H1 (cell line): ENCODE data around the gene RADX. TPM values are rescaled to one million over a fixed set of nuclear protein-coding genes. Genes with fewer than 3 reads are reported as not detected.

Source experiments
- ASH2L ChIP-seq: fragments of 200-600, 300-600 bp; sonication (generic); IDR thresholded peaks from one replicate; pipeline ENCODE4 v1.7.1; 2017; ENCODE audit warnings: low read length
- CBX5 ChIP-seq: fragments of 300-800, 300-1000 bp; sonication (generic); IDR thresholded peaks from 2 replicates; pipeline ENCODE4 v1.7.1; 2016; ENCODE audit warnings: antibody characterized with exemption, low read length, low read depth
- CHD1 ChIP-seq: IDR thresholded peaks from 2 replicates; pipeline ENCODE4 v1.6.1; 2012; ENCODE audit warnings: low read depth, low read length, improper control_type of control experiment
- CTBP2 ChIP-seq: IDR thresholded peaks from 2 replicates; pipeline ENCODE4 v1.7.0; 2011; ENCODE audit warnings: borderline replicate concordance, mild to moderate bottlenecking, moderate library complexity, mixed read lengths, low read length; ENCODE audit not compliant: insufficient read depth, insufficient read length
- EGR1 ChIP-seq: IDR thresholded peaks from 2 replicates; pipeline ENCODE4 v1.6.1; 2011; ENCODE audit warnings: low read depth, low read length, borderline replicate concordance
- FOSL1 ChIP-seq: IDR thresholded peaks from 2 replicates; pipeline ENCODE4 v1.6.1; 2011; ENCODE audit warnings: mild to moderate bottlenecking, low read depth, low read length, moderate library complexity; ENCODE audit not compliant: insufficient read depth
- HDAC2 ChIP-seq, 2 experiments: fragments of 300-600 bp in 1 of 2; sonication (generic) in 1 of 2; IDR thresholded peaks; 2 replicates each; pipeline ENCODE4 v1.6.1; 2011 to 2012; ENCODE audit warnings: low read depth in 2 of 2, low read length in 2 of 2, mild to moderate bottlenecking in 2 of 2, moderate library complexity in 2 of 2, borderline replicate concordance in 1 of 2, inconsistent platforms in 1 of 2
- KDM1A ChIP-seq: fragments of 200-600, 300-600 bp; sonication (generic); IDR thresholded peaks from 2 replicates; pipeline ENCODE4 v1.7.1; 2016; ENCODE audit warnings: mild to moderate bottlenecking, low read length, borderline replicate concordance
- KDM5A ChIP-seq: fragments of 200-600 bp; IDR thresholded peaks from 2 replicates; pipeline ENCODE4 v1.7.1; 2012; ENCODE audit warnings: mild to moderate bottlenecking, low read length, inconsistent platforms, mixed read lengths
- NANOG ChIP-seq: IDR thresholded peaks from 2 replicates; pipeline ENCODE4 v1.6.1; 2011; ENCODE audit warnings: low read length, low read depth, mild to moderate bottlenecking, inconsistent platforms; ENCODE audit not compliant: insufficient read depth, poor library complexity, severe bottlenecking
- PHF8 ChIP-seq: fragments of 200-600 bp; sonication (generic); conservative IDR thresholded peaks from 2 replicates; pipeline ENCODE4 v1.7.1; 2012; ENCODE audit warnings: low read depth, mild to moderate bottlenecking, inconsistent platforms, low read length, moderate library complexity
- POLR2A ChIP-seq, 2 experiments: IDR thresholded peaks; 1 replicate in 1 of 2; 2 replicates in 1 of 2; pipeline ENCODE4 v1.6.1; 2011; ENCODE audit warnings: low read depth in 2 of 2, low read length in 2 of 2, mild to moderate bottlenecking in 2 of 2; ENCODE audit errors: control extremely low read depth in 1 of 2
- RBBP5 ChIP-seq: IDR thresholded peaks from 2 replicates; pipeline ENCODE4 v1.7.1; 2012; ENCODE audit warnings: low read depth, mild to moderate bottlenecking, inconsistent platforms, low read length, moderate library complexity, borderline replicate concordance
- RFX5 ChIP-seq: IDR thresholded peaks from 2 replicates; pipeline ENCODE4 v1.6.1; 2011; ENCODE audit warnings: low read depth, low read length, improper control_type of control experiment, borderline replicate concordance
- SIN3A ChIP-seq, 2 experiments: IDR thresholded peaks in 1 of 2; conservative IDR thresholded peaks in 1 of 2; 2 replicates each; pipeline ENCODE4 v1.6.1; 2011 to 2012; ENCODE audit warnings: low read length in 2 of 2, improper control_type of control experiment in 1 of 2, low read depth in 1 of 2, mild to moderate bottlenecking in 1 of 2
- SIX5 ChIP-seq: IDR thresholded peaks from 2 replicates; pipeline ENCODE4 v1.6.1; 2011; ENCODE audit warnings: mild to moderate bottlenecking, low read depth, low read length
- SP4 ChIP-seq: IDR thresholded peaks from 2 replicates; pipeline ENCODE4 v1.6.1; 2012; ENCODE audit warnings: low read length, inconsistent platforms
- SRF ChIP-seq: IDR thresholded peaks from 2 replicates; pipeline ENCODE4 v1.6.1; 2011; ENCODE audit warnings: mild to moderate bottlenecking, low read depth, low read length, moderate library complexity
- TAF1 ChIP-seq: IDR thresholded peaks from 2 replicates; pipeline ENCODE4 v1.6.1; 2011; ENCODE audit warnings: mild to moderate bottlenecking, low read depth, low read length
- TAF7 ChIP-seq: optimal IDR thresholded peaks from 2 replicates; pipeline ENCODE3; 2011; ENCODE audit warnings: low read depth, mild to moderate bottlenecking, inconsistent platforms, low read length, moderate library complexity, borderline replicate concordance
- TBP ChIP-seq: IDR thresholded peaks from 2 replicates; pipeline ENCODE4 v1.6.1; 2011; ENCODE audit warnings: low read depth, low read length, improper control_type of control experiment
- USF2 ChIP-seq: IDR thresholded peaks from 2 replicates; pipeline ENCODE4 v1.6.1; 2011; ENCODE audit warnings: low read length, improper control_type of control experiment
- YY1 ChIP-seq: IDR thresholded peaks from 2 replicates; pipeline ENCODE4 v1.6.1; 2011; ENCODE audit warnings: low read depth, mild to moderate bottlenecking, low read length
- ZNF274 ChIP-seq: IDR thresholded peaks from 2 replicates; pipeline ENCODE4 v1.7.0; 2012; ENCODE audit warnings: low read length, borderline replicate concordance; ENCODE audit errors: extremely low read depth
- polyA plus RNA-seq, 7 experiments: library from polyadenylated mRNA; depleted of rRNA in 3 of 7; stranded (reverse) in 5 of 7; unstranded in 2 of 7; fragments of >200 nt in 5 of 7; fragments of 200-250 nt in 2 of 7; gene quantifications; 1 replicate in 5 of 7; 2 replicates in 1 of 7; 4 replicates in 1 of 7; pipeline versions ENCODE4 v1.2.1 to v1.2.3, GENCODE V29; 2011 to 2013; ENCODE audit warnings: missing spikeins in 2 of 7, mixed read lengths in 2 of 7
- total RNA-seq: library from RNA; stranded (reverse); fragmentation: NEBNext Ultra II Directional; extraction: Animal tissue kit (Norgen Biotek cat#: 25700); gene quantifications from 2 replicates; pipeline ENCODE4 v1.2.1, GENCODE V29; 2021

The RADX gene
- total and polyA plus RNA-seq, 2 of the 8 experiments (the other 6 are each of a cell fraction or from before 2014, with no cell fraction given), result 1.7 to 4.5 TPM

GRCh38 chrX:106611679-106612392 is at the start of gene RADX (continued):
- TF ChIP-seq KDM5A, result no peak
- no peak for TF ChIP-seq EGR1
- TF ChIP-seq FOSL1, result no peak
- no peak for TF ChIP-seq USF2
- TF ChIP-seq ASH2L, result peak; percentile 67
- TF ChIP-seq NANOG, result no peak
- TF ChIP-seq CHD1, result no peak
- no peak for TF ChIP-seq RFX5
- no peak for TF ChIP-seq HDAC2 (IDR thresholded peaks at IDR 0.05; ENCODE audit: borderline replicate concordance in 1 of 2, low read depth in 2 of 2, low read length in 2 of 2)
- TF ChIP-seq SIN3A (conservative IDR thresholded peaks at IDR 0.05 in 1 of 2, IDR thresholded peaks at IDR 0.05 in 1 of 2; ENCODE audit: low read depth in 1 of 2, low read length in 2 of 2), result no peak
- TF ChIP-seq CBX5, result no peak
- no peak for TF ChIP-seq KDM1A
- no peak for TF ChIP-seq POLR2A (IDR thresholded peaks at IDR 0.05; ENCODE audit: control extremely low read depth in 1 of 2, low read depth in 2 of 2, low read length in 2 of 2)
- TF ChIP-seq PHF8, result no peak
- TF ChIP-seq SP4, result no peak
- no peak for TF ChIP-seq YY1
- TF ChIP-seq SRF, result no peak
- TF ChIP-seq CTBP2, result no peak
- peak; percentile 34; the same call in 1 of the 2 replicates for TF ChIP-seq TBP
- TF ChIP-seq SIX5, result no peak
- no peak for TF ChIP-seq TAF7
- peak; percentile 58; the same call in 1 of the 2 replicates for TF ChIP-seq TAF1
- no peak for TF ChIP-seq RBBP5
- no peak for TF ChIP-seq ZNF274
